Cerebellar nuclear complex (tissue), 1 donor: ENCODE results near the gene COPS3.

Experiments
- DNase-seq, 2 experiments: peaks; one replicate each; lab custom pipeline; 2025; lab: John Stamatoyannopoulos, UW

Gene COPS3

GRCh38 chr17:17241656-17242055, 39.4 kb downstream of the COPS3 start:
- no peak for DNase-seq

- DNase-seq = no peak
Observed at GRCh38 chr17:17239832-17240231, 41.2 kb downstream of the COPS3 start.

GRCh38 chr17:17237026-17237799, 43.8 kb downstream of the COPS3 start, which contains the start of gene FLCN:
Gene FLCN (minus strand): TSS chr17:17237168. CDS start chr17:17228137, 9,031 bp downstream.
- DNase-seq = peak in 1 of 2 experiments; percentile 78

GRCh38 chr17:17236295-17237025, 44.6 kb downstream of the COPS3 start:
- no peak for DNase-seq

GRCh38 chr17:17235212-17236174, 45.6 kb downstream of the COPS3 start:
- DNase-seq = peak in 1 of 2 experiments; percentile 15

GRCh38 chr17:17232303-17232621, 48.8 kb downstream of the COPS3 start:
- no peak for DNase-seq

GRCh38 chr17:17231621-17232302, 49.3 kb downstream of the COPS3 start:
- peak in 1 of 2 experiments; percentile 30 for DNase-seq

GRCh38 chr17:17229416-17230384, 51.3 kb downstream of the COPS3 start:
- DNase-seq = no peak

- DNase-seq = no peak
Observed at GRCh38 chr17:17228521-17229279, 52.3 kb downstream of the COPS3 start.

- no peak for DNase-seq
Observed at GRCh38 chr17:17227608-17228520, 53.2 kb downstream of the COPS3 start.

GRCh38 chr17:17226451-17227265, 54.4 kb downstream of the COPS3 start:
- no peak for DNase-seq

GRCh38 chr17:17225901-17226300, 55.1 kb downstream of the COPS3 start:
- DNase-seq = no peak

- DNase-seq = peak in 1 of 2 experiments; percentile 9
Observed at GRCh38 chr17:17224137-17224536, 56.9 kb downstream of the COPS3 start.

- no peak for DNase-seq
Observed at GRCh38 chr17:17223736-17224135, 57.3 kb downstream of the COPS3 start.

- peak in 1 of 2 experiments; percentile 37 for DNase-seq
Observed at GRCh38 chr17:17221329-17221728, 59.7 kb downstream of the COPS3 start.

- DNase-seq = peak in 1 of 2 experiments; percentile 28
Observed at GRCh38 chr17:17220529-17220928, 60.5 kb downstream of the COPS3 start.

- no peak for DNase-seq
Observed at GRCh38 chr17:17217995-17218394, 63.1 kb downstream of the COPS3 start.

GRCh38 chr17:17216776-17217175, 64.3 kb downstream of the COPS3 start:
- peak in 1 of 2 experiments; percentile 6 for DNase-seq
